IMR-90 (cell line): ENCODE data around the gene FNDC11. TPM values are rescaled to one million over a fixed set of nuclear protein-coding genes. Genes with fewer than 3 reads are reported as not detected.

Source experiments
- ATAC-seq: fragments of 200-7000 bp; cut with Tn5 transposase; 2 replicates; pipeline ENCODE4 v1.9.1; 2020; ENCODE audit warnings: low read depth, mild to moderate bottlenecking, moderate library complexity
- BruUV-seq: library from RNA; stranded (reverse); fragments of 400-500 nt; replicated peaks from 2 replicates; lab custom pipeline; 2021; lab: Mats Ljungman, UMichigan
- CTCF ChIA-PET: fragments of 300-600 bp; formaldehyde crosslinking; extraction: SDS; loops from one replicate; lab custom pipeline; 2021; ENCODE audit warnings: antibody characterized with exemption; lab: Yijun Ruan, JAX
- POLR2A ChIA-PET: fragments of 300-600 bp; sonication (Branson Sonifier 250); formaldehyde crosslinking; loops from one replicate; lab custom pipeline; 2022; ENCODE audit warnings: antibody characterized with exemption; ENCODE audit not compliant: unreplicated experiment; lab: Charles Lee
- DNase-seq: peaks from one replicate; pipeline ENCODE4 v3.0.0; 2013
- H2AFZ ChIP-seq: replicated peaks from 2 replicates; pipeline ENCODE3; 2013; ENCODE audit warnings: low read length, mild to moderate bottlenecking; ENCODE audit not compliant: poor library complexity
- H2AK5ac ChIP-seq: 2 replicates; pipeline ENCODE4 v1.6.1; 2013; ENCODE audit warnings: low read depth, low read length, inconsistent platforms
- H2AK9ac ChIP-seq: replicated peaks from 2 replicates; pipeline ENCODE3; 2013; ENCODE audit warnings: mild to moderate bottlenecking, low read depth, low read length, moderate library complexity; ENCODE audit not compliant: poor library complexity
- H2BK120ac ChIP-seq: 2 replicates; pipeline ENCODE4 v1.6.1; 2013; ENCODE audit warnings: low read depth, low read length, inconsistent platforms
- H2BK15ac ChIP-seq: 3 replicates; pipeline ENCODE4 v1.6.1; 2013; ENCODE audit warnings: low read depth, low read length, inconsistent platforms
- H2BK20ac ChIP-seq: 2 replicates; pipeline ENCODE4 v1.6.1; 2013; ENCODE audit warnings: low read depth, mild to moderate bottlenecking, inconsistent platforms, low read length, moderate library complexity
- H2BK5ac ChIP-seq: 2 replicates; pipeline ENCODE4 v1.6.1; 2013; ENCODE audit warnings: mild to moderate bottlenecking, low read depth, low read length, inconsistent platforms; ENCODE audit not compliant: poor library complexity, severe bottlenecking
- H3K14ac ChIP-seq: replicated peaks from 2 replicates; pipeline ENCODE4 v1.6.1; 2013; ENCODE audit warnings: low read depth, low read length, inconsistent platforms
- H3K18ac ChIP-seq: 2 replicates; pipeline ENCODE4 v1.6.1; 2013; ENCODE audit warnings: low read depth, low read length, control low read depth
- H3K23ac ChIP-seq: 2 replicates; pipeline ENCODE4 v1.6.1; 2013; ENCODE audit warnings: low read depth, low read length, inconsistent platforms
- H3K27ac ChIP-seq: 2 replicates; pipeline ENCODE4 v1.5.1; 2013; ENCODE audit warnings: mild to moderate bottlenecking, control low read depth, low read length; ENCODE audit not compliant: insufficient read depth
- H3K27me3 ChIP-seq: 2 replicates; pipeline ENCODE4 v1.6.1; 2013; ENCODE audit warnings: low read length; ENCODE audit not compliant: control insufficient read depth, insufficient read depth
- H3K36me3 ChIP-seq: 2 replicates; pipeline ENCODE4 v1.6.1; 2013; ENCODE audit warnings: low read length, mixed read lengths; ENCODE audit not compliant: control insufficient read depth, insufficient read depth
- H3K4ac ChIP-seq: 2 replicates; pipeline ENCODE4 v1.6.1; 2013; ENCODE audit warnings: low read depth, low read length, inconsistent platforms
- H3K4me1 ChIP-seq: 2 replicates; pipeline ENCODE4 v1.6.1; 2013; ENCODE audit warnings: low read length, mixed read lengths; ENCODE audit not compliant: control insufficient read depth, insufficient read depth
- H3K4me2 ChIP-seq: 2 replicates; pipeline ENCODE4 v1.6.1; 2013; ENCODE audit warnings: low read depth, mild to moderate bottlenecking, control low read depth, low read length, moderate library complexity
- H3K4me3 ChIP-seq: 2 replicates; pipeline ENCODE4 v1.5.1; 2013; ENCODE audit warnings: low read depth, mild to moderate bottlenecking, control low read depth, low read length, moderate library complexity; ENCODE audit not compliant: insufficient read depth
- H3K56ac ChIP-seq: 2 replicates; pipeline ENCODE4 v1.6.1; 2013; ENCODE audit warnings: low read length, inconsistent platforms; ENCODE audit not compliant: insufficient read depth; ENCODE audit errors: extremely low read depth
- H3K79me1 ChIP-seq, 2 experiments: 2 replicates each; pipeline ENCODE4 v1.6.1; 2013; ENCODE audit warnings: low read length in 2 of 2, inconsistent platforms in 1 of 2, low read depth in 1 of 2
- H3K9ac ChIP-seq: 2 replicates; pipeline ENCODE4 v1.6.1; 2013; ENCODE audit warnings: low read depth, low read length, control low read depth
- H3K9me1 ChIP-seq: 2 replicates; pipeline ENCODE4 v1.6.1; 2013; ENCODE audit warnings: low read length, inconsistent platforms; ENCODE audit not compliant: insufficient read depth
- H3K9me3 ChIP-seq: 2 replicates; pipeline ENCODE4 v1.6.1; 2013; ENCODE audit warnings: low read length; ENCODE audit not compliant: control insufficient read depth, insufficient read depth
- H4K20me1 ChIP-seq: 2 replicates; pipeline ENCODE4 v1.6.1; 2013; ENCODE audit warnings: low read length, inconsistent platforms; ENCODE audit not compliant: insufficient read depth
- H4K5ac ChIP-seq: 2 replicates; pipeline ENCODE4 v1.6.1; 2013; ENCODE audit warnings: mild to moderate bottlenecking, low read depth, low read length, control low read depth
- H4K8ac ChIP-seq, 2 experiments: 2 replicates each; pipeline ENCODE4 v1.6.1; 2013; ENCODE audit warnings: low read depth in 2 of 2, low read length in 2 of 2, control low read depth in 1 of 2, inconsistent platforms in 1 of 2
- H4K91ac ChIP-seq: 2 replicates; pipeline ENCODE4 v1.6.1; 2013; ENCODE audit warnings: low read depth, low read length, inconsistent platforms; ENCODE audit not compliant: insufficient read depth
- CEBPB ChIP-seq: IDR thresholded peaks from 2 replicates; pipeline ENCODE4 v1.6.1; 2012; ENCODE audit warnings: low read depth, low read length, improper control_type of control experiment
- MAZ ChIP-seq: IDR thresholded peaks from 2 replicates; pipeline ENCODE4 v1.6.1; 2012; ENCODE audit warnings: low read depth, mild to moderate bottlenecking, low read length, improper control_type of control experiment, moderate library complexity, borderline replicate concordance
- MXI1 ChIP-seq: IDR thresholded peaks from 2 replicates; pipeline ENCODE4 v1.6.1; 2012; ENCODE audit warnings: low read depth, mild to moderate bottlenecking, low read length, moderate library complexity, borderline replicate concordance
- POLR2A ChIP-seq: IDR thresholded peaks from 2 replicates; pipeline ENCODE4 v1.6.1; 2012; ENCODE audit warnings: mild to moderate bottlenecking, low read depth, low read length
- RAD21 ChIP-seq: IDR thresholded peaks from 2 replicates; pipeline ENCODE4 v1.6.1; 2012; ENCODE audit warnings: low read length, improper control_type of control experiment
- RCOR1 ChIP-seq: IDR thresholded peaks from 2 replicates; pipeline ENCODE4 v1.6.1; 2012; ENCODE audit warnings: mild to moderate bottlenecking, low read length, improper control_type of control experiment; ENCODE audit not compliant: insufficient replicate concordance
- RFX5 ChIP-seq: IDR thresholded peaks from 2 replicates; pipeline ENCODE4 v1.8.0; 2012; ENCODE audit warnings: low read depth, mild to moderate bottlenecking, low read length, moderate library complexity
- SMC3 ChIP-seq: fragments of 150-350 bp; IDR thresholded peaks from 2 replicates; pipeline ENCODE4 v1.6.1; 2016; ENCODE audit warnings: low read depth, mild to moderate bottlenecking, antibody characterized with exemption, low read length, moderate library complexity
- WGBS, 2 experiments: methylation state at CpG; one replicate each; pipeline versions ENCODE4 v1.1.5 to v1.1.7; 2013; ENCODE audit warnings: missing lambda C conversion rate in 2 of 2; ENCODE audit not compliant: insufficient read length in 1 of 2; ENCODE audit errors: extremely low coverage in 2 of 2; 5-methylcytosine and 5-hydroxymethylcytosine counted together
- dilution Hi-C: fragments of 300-500 bp; cut with HindIII; formaldehyde crosslinking; loops from one replicate; pipeline ENCODE4 v1.14.3; 2018; ENCODE audit warnings: low sequenced_read_pairs; ENCODE audit not compliant: unreplicated experiment
- in situ Hi-C: fragments of 300-500 bp; cut with MboI; formaldehyde crosslinking; loops from 3 replicates; pipeline ENCODE4 v1.14.3; 2019; ENCODE audit warnings: low sequenced_read_pairs, inconsistent platforms, mixed read lengths
- intact Hi-C: fragments of 100-400 bp; cut with micrococcal nuclease; formaldehyde crosslinking; loops from 2 replicates; pipeline ENCODE4 v1.10.0; 2022
- polyA plus RNA-seq, 3 experiments: library from polyadenylated mRNA; depleted of rRNA; stranded (reverse); fragments of >200 nt; gene quantifications; 2 replicates each; pipeline ENCODE4 v1.2.3, GENCODE V29; 2012; ENCODE audit warnings: low replicate concordance in 1 of 3
- total RNA-seq: library from RNA; depleted of rRNA; stranded (reverse); fragments of >200 nt; gene quantifications from 2 replicates; pipeline ENCODE4 v1.2.3, GENCODE V29; 2012
- TF ChIP-seq, protein P1 (sequence below): fragments of 150-350 bp; IDR thresholded peaks from 2 replicates; pipeline ENCODE4 v1.6.1; 2017; ENCODE audit warnings: mild to moderate bottlenecking, antibody characterized with exemption, low read length, low read depth

The FNDC11 gene
- total and polyA plus RNA-seq, 2 of the 4 experiments (the other 2 are of a cell fraction), result 0.36 to 1.0 TPM

DNA sequence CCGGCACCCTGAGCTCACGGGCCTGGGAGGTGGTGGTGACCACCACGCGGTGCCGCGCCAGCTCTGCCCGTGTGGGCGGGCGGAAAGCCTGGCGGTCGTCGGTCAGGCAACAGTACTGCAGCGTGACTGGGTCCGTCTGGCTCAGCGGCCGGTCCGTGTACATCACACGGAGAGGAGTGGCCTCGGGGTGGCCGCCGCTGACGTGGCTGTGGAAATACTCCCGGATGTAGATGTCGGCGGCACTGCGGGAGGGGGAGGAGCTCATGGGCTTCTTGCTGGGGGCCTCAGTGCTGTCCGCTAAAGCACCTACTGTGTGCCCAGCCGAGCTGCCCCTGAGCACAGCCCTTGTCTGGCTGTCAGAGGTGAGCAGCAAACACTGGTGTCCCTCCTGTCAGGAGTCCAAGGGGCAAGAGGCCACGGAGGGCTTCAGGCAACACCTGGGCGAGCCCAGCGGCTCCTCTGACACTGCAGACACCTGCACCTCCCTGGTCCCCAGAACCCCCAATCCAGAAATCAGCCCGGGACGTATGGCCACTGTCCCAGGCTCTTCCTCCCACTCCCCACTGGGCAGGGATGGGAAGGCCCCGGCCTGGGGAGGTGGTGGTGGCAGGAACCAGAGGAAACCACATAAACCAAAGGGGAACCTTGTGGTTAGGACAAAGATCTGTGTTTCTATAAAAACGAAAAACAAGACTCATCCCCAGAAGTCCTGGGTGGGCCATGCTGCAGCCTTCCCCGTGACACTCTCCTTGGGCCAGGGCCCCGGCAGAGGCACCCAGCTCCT, 13.6 kb downstream of the FNDC11 start:
- H3K23ac ChIP-seq, result no peak overlapping the region
- H4K8ac ChIP-seq, result no peak overlapping the region
- no peaks in the 10 kb centered on the region for H3K27me3 ChIP-seq
- DNase-seq (no peak), ATAC-seq (no peak)
- no peak overlapping the region for H3K56ac ChIP-seq
- TF ChIP-seq SMC3, result no peak
- no peak for TF ChIP-seq RFX5
- no peak for TF ChIP-seq MAZ
- TF ChIP-seq POLR2A, result no peak
- no peak for TF ChIP-seq RCOR1
- TF ChIP-seq CEBPB, result no peak
- no peak for TF ChIP-seq MXI1
- TF ChIP-seq RAD21, result no peak
- TF ChIP-seq, protein P1, sequence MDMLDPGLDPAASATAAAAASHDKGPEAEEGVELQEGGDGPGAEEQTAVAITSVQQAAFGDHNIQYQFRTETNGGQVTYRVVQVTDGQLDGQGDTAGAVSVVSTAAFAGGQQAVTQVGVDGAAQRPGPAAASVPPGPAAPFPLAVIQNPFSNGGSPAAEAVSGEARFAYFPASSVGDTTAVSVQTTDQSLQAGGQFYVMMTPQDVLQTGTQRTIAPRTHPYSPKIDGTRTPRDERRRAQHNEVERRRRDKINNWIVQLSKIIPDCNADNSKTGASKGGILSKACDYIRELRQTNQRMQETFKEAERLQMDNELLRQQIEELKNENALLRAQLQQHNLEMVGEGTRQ, result no peak
- no peaks in the 10 kb centered on the region for H3K79me1 ChIP-seq
- H2AFZ ChIP-seq, result no peak overlapping the region
- H2BK20ac ChIP-seq, result no peak overlapping the region
- H3K14ac ChIP-seq, result no peak overlapping the region
- dilution Hi-C loops (no loop called here), in situ Hi-C loops (no loop called here), intact Hi-C loops (no loop called here)
- H2AK9ac ChIP-seq, result no peak overlapping the region
- no peak overlapping the region for H3K27ac ChIP-seq
- no TSS peak for BruUV-seq
- POLR2A ChIA-PET, result no interaction called here
- H4K91ac ChIP-seq, result no peak overlapping the region
- 94% methylated on average over 30 of the region's 37 CpGs; no CpG with 5 or more reads in 1 of the 2 experiments for WGBS, 2 experiments
- H3K9me1 ChIP-seq, result no peaks in the 10 kb centered on the region
- H3K4me3 ChIP-seq, result no peak overlapping the region
- no peak overlapping the region for H2AK5ac ChIP-seq
- H2BK5ac ChIP-seq, result no peak overlapping the region
- H4K20me1 ChIP-seq, result no peaks in the 10 kb centered on the region
- no peaks in the 10 kb centered on the region for H3K4me1 ChIP-seq
- no peak overlapping the region for H4K5ac ChIP-seq
- no peak overlapping the region for H2BK120ac ChIP-seq
- no peak overlapping the region for H3K18ac ChIP-seq
- no peaks in the 10 kb centered on the region for H3K9me3 ChIP-seq
- H3K9ac ChIP-seq, result no peak overlapping the region
- H3K4ac ChIP-seq, result no peak overlapping the region
- H3K4me2 ChIP-seq, result no peak overlapping the region
- CTCF ChIA-PET, result no interaction called here
- H3K36me3 ChIP-seq, result peaks cover 48% of the 10 kb centered on the region
- H2BK15ac ChIP-seq, result no peak overlapping the region
